Activated T-helper 17 cell treated with anti-CD3 and anti-CD28 coated beads, Interleukin-2, amount 50 U/mL, for 72 hours (primary cell): ENCODE data around the gene PCSK5. TPM values are rescaled to one million over a fixed set of nuclear protein-coding genes. Genes with fewer than 3 reads are reported as not detected.

Experiments
- ATAC-seq: fragments of 150-1000 bp; cut with Tn5 transposase; replicated peaks from 2 replicates; pipeline ENCODE4 v1.10.0; 2021; ENCODE audit warnings: mild to moderate bottlenecking, moderate library complexity
- H3K27ac Mint-ChIP-seq: one replicate; pipeline ENCODE4 v1.8.0; 2022; ENCODE audit warnings: mixed read lengths
- H3K27me3 Mint-ChIP-seq: one replicate; pipeline ENCODE4 v1.8.0; 2022; ENCODE audit warnings: mixed read lengths
- H3K36me3 Mint-ChIP-seq: one replicate; pipeline ENCODE4 v1.8.0; 2022; ENCODE audit warnings: low read depth, mild to moderate bottlenecking, mixed read lengths
- H3K4me1 Mint-ChIP-seq: one replicate; pipeline ENCODE4 v1.8.0; 2022; ENCODE audit warnings: mixed read lengths
- H3K4me3 Mint-ChIP-seq: one replicate; pipeline ENCODE4 v1.8.0; 2022; ENCODE audit warnings: mild to moderate bottlenecking, mixed read lengths
- H3K9me3 Mint-ChIP-seq: one replicate; pipeline ENCODE4 v1.8.0; 2022; ENCODE audit warnings: mixed read lengths
- total RNA-seq, 2 donors: library from RNA; stranded (reverse); gene quantifications; one replicate each; pipeline ENCODE4 v1.2.3, GENCODE V29; 2022

Gene PCSK5
- total RNA-seq, 2 donors from 2014 or later, result 1.6 to 3.8 TPM

- no peak overlapping the region for H3K27ac Mint-ChIP-seq
- H3K9me3 Mint-ChIP-seq, result no peaks in the 10 kb centered on the region
- H3K27me3 Mint-ChIP-seq, result peaks cover 4% of the 10 kb centered on the region
- no peaks in the 10 kb centered on the region for H3K4me1 Mint-ChIP-seq
- no peaks in the 10 kb centered on the region for H3K36me3 Mint-ChIP-seq
- ATAC-seq, result no peak
- H3K4me3 Mint-ChIP-seq, result no peak overlapping the region
Measured at GRCh38 chr9:76240578-76240977, 350.1 kb downstream of the PCSK5 start.

- Mint-ChIP-seq H3K36me3 (no peaks in the 10 kb centered on the region), H3K9me3 (no peaks in the 10 kb centered on the region), H3K4me1 (no peaks in the 10 kb centered on the region), H3K27ac (no peak overlapping the region), H3K4me3 (no peak overlapping the region), H3K27me3 (peaks cover 4% of the 10 kb centered on the region)
- ATAC-seq, result no peak
Measured at GRCh38 chr9:76245518-76245917, 355.0 kb downstream of the PCSK5 start.

- H3K4me3 Mint-ChIP-seq, result no peak overlapping the region
- no peaks in the 10 kb centered on the region for H3K36me3 Mint-ChIP-seq
- no peak for ATAC-seq
- peaks cover 4% of the 10 kb centered on the region for H3K27me3 Mint-ChIP-seq
- H3K27ac Mint-ChIP-seq, result no peak overlapping the region
- no peaks in the 10 kb centered on the region for H3K4me1 Mint-ChIP-seq
- no peaks in the 10 kb centered on the region for H3K9me3 Mint-ChIP-seq
Measured at GRCh38 chr9:76246680-76247079, 356.2 kb downstream of the PCSK5 start.

- H3K9me3 Mint-ChIP-seq, result no peaks in the 10 kb centered on the region
- H3K4me1 Mint-ChIP-seq, result no peaks in the 10 kb centered on the region
- H3K4me3 Mint-ChIP-seq, result no peak overlapping the region
- ATAC-seq, result no peak
- no peak overlapping the region for H3K27ac Mint-ChIP-seq
- peaks cover 4% of the 10 kb centered on the region for H3K27me3 Mint-ChIP-seq
- no peaks in the 10 kb centered on the region for H3K36me3 Mint-ChIP-seq
Measured at GRCh38 chr9:76247426-76247825, 357.0 kb downstream of the PCSK5 start.

GRCh38 chr9:76249309-76249708, 358.8 kb downstream of the PCSK5 start:
- Mint-ChIP-seq H3K9me3 (no peaks in the 10 kb centered on the region), H3K27me3 (peaks cover 4% of the 10 kb centered on the region), H3K27ac (no peak overlapping the region), H3K4me1 (no peaks in the 10 kb centered on the region), H3K36me3 (no peaks in the 10 kb centered on the region), H3K4me3 (no peak overlapping the region)
- ATAC-seq, result no peak

- peaks cover 3% of the 10 kb centered on the region for H3K27me3 Mint-ChIP-seq
- H3K4me3 Mint-ChIP-seq, result no peak overlapping the region
- no peaks in the 10 kb centered on the region for H3K4me1 Mint-ChIP-seq
- no peaks in the 10 kb centered on the region for H3K36me3 Mint-ChIP-seq
- no peaks in the 10 kb centered on the region for H3K9me3 Mint-ChIP-seq
- H3K27ac Mint-ChIP-seq, result no peak overlapping the region
- no peak for ATAC-seq
Measured at GRCh38 chr9:76255781-76256455, 365.4 kb downstream of the PCSK5 start.

GRCh38 chr9:76257311-76257710, 366.8 kb downstream of the PCSK5 start:
- no peak overlapping the region for H3K27ac Mint-ChIP-seq
- no peaks in the 10 kb centered on the region for H3K36me3 Mint-ChIP-seq
- H3K9me3 Mint-ChIP-seq, result no peaks in the 10 kb centered on the region
- H3K27me3 Mint-ChIP-seq, result peaks cover 3% of the 10 kb centered on the region
- H3K4me1 Mint-ChIP-seq, result no peaks in the 10 kb centered on the region
- H3K4me3 Mint-ChIP-seq, result no peak overlapping the region
- no peak for ATAC-seq

- Mint-ChIP-seq H3K27me3 (no peaks in the 10 kb centered on the region), H3K36me3 (no peaks in the 10 kb centered on the region), H3K4me1 (no peaks in the 10 kb centered on the region), H3K27ac (no peak overlapping the region), H3K9me3 (no peaks in the 10 kb centered on the region), H3K4me3 (no peak overlapping the region)
- ATAC-seq, result no peak
Measured at GRCh38 chr9:76266649-76267283, 376.3 kb downstream of the PCSK5 start.

- H3K36me3 Mint-ChIP-seq, result no peaks in the 10 kb centered on the region
- H3K9me3 Mint-ChIP-seq, result no peaks in the 10 kb centered on the region
- no peak for ATAC-seq
- H3K4me3 Mint-ChIP-seq, result no peak overlapping the region
- H3K4me1 Mint-ChIP-seq, result no peaks in the 10 kb centered on the region
- H3K27me3 Mint-ChIP-seq, result no peaks in the 10 kb centered on the region
- no peak overlapping the region for H3K27ac Mint-ChIP-seq
Measured at GRCh38 chr9:76267284-76267652, 376.8 kb downstream of the PCSK5 start.

GRCh38 chr9:76269789-76270188, 379.3 kb downstream of the PCSK5 start:
- Mint-ChIP-seq H3K36me3 (no peaks in the 10 kb centered on the region), H3K4me3 (no peak overlapping the region), H3K27ac (no peak overlapping the region), H3K4me1 (no peaks in the 10 kb centered on the region), H3K9me3 (no peaks in the 10 kb centered on the region), H3K27me3 (no peaks in the 10 kb centered on the region)
- ATAC-seq, result no peak

GRCh38 chr9:76271755-76272154, 381.3 kb downstream of the PCSK5 start:
- Mint-ChIP-seq H3K9me3 (no peaks in the 10 kb centered on the region), H3K36me3 (no peaks in the 10 kb centered on the region), H3K27me3 (no peaks in the 10 kb centered on the region), H3K4me3 (no peak overlapping the region), H3K27ac (no peak overlapping the region), H3K4me1 (no peaks in the 10 kb centered on the region)
- no peak for ATAC-seq

GRCh38 chr9:76289042-76289441, 398.6 kb downstream of the PCSK5 start:
- ATAC-seq, result no peak
- H3K36me3 Mint-ChIP-seq, result no peaks in the 10 kb centered on the region
- H3K9me3 Mint-ChIP-seq, result no peaks in the 10 kb centered on the region
- no peaks in the 10 kb centered on the region for H3K4me1 Mint-ChIP-seq
- H3K27ac Mint-ChIP-seq, result no peak overlapping the region
- no peak overlapping the region for H3K4me3 Mint-ChIP-seq
- peaks cover 3% of the 10 kb centered on the region for H3K27me3 Mint-ChIP-seq

- no peak overlapping the region for H3K27ac Mint-ChIP-seq
- H3K4me3 Mint-ChIP-seq, result no peak overlapping the region
- H3K36me3 Mint-ChIP-seq, result no peaks in the 10 kb centered on the region
- H3K9me3 Mint-ChIP-seq, result no peaks in the 10 kb centered on the region
- no peaks in the 10 kb centered on the region for H3K4me1 Mint-ChIP-seq
- peaks cover 3% of the 10 kb centered on the region for H3K27me3 Mint-ChIP-seq
- ATAC-seq, result no peak
Measured at GRCh38 chr9:76289703-76290102, 399.2 kb downstream of the PCSK5 start.

- H3K4me3 Mint-ChIP-seq, result no peak overlapping the region
- ATAC-seq, result no peak
- H3K27me3 Mint-ChIP-seq, result no peaks in the 10 kb centered on the region
- no peaks in the 10 kb centered on the region for H3K36me3 Mint-ChIP-seq
- no peaks in the 10 kb centered on the region for H3K9me3 Mint-ChIP-seq
- H3K4me1 Mint-ChIP-seq, result no peaks in the 10 kb centered on the region
- no peak overlapping the region for H3K27ac Mint-ChIP-seq
Measured at GRCh38 chr9:76290555-76290954, 400.1 kb downstream of the PCSK5 start.

- Mint-ChIP-seq H3K9me3 (no peaks in the 10 kb centered on the region), H3K27me3 (no peaks in the 10 kb centered on the region), H3K36me3 (no peaks in the 10 kb centered on the region), H3K4me1 (no peaks in the 10 kb centered on the region), H3K4me3 (no peak overlapping the region), H3K27ac (no peak overlapping the region)
- ATAC-seq, result no peak
Measured at GRCh38 chr9:76292246-76292645, 401.8 kb downstream of the PCSK5 start.
